Keratinocyte (primary cell): ENCODE data around the gene PHRF1. TPM values are rescaled to one million over a fixed set of nuclear protein-coding genes. Genes with fewer than 3 reads are reported as not detected.

Experiments used
- DNase-seq: peaks from one replicate; pipeline ENCODE4 v3.0.0-alpha.2; 2011; ENCODE audit warnings: low read depth, missing footprints, low spot score
- FAIRE-seq: peaks from 2 replicates; lab custom pipeline; 2011; peaks lifted over from hg19 to GRCh38; lab: Jason Lieb, UNC
- H2AFZ ChIP-seq: 2 replicates; pipeline ENCODE4 v1.6.0; 2012; ENCODE audit warnings: low read length, control low read depth, inconsistent platforms; ENCODE audit not compliant: control insufficient read depth
- H3K27ac ChIP-seq: 2 replicates; pipeline ENCODE4 v1.5.1; 2011; ENCODE audit warnings: low read length; ENCODE audit not compliant: control insufficient read depth, insufficient read depth
- H3K27me3 ChIP-seq: 3 replicates; pipeline ENCODE4 v1.6.0; 2011; ENCODE audit warnings: low read length; ENCODE audit not compliant: control insufficient read depth, insufficient read depth; ENCODE audit errors: extremely low read depth
- H3K36me3 ChIP-seq, 2 experiments: 2 replicates in 1 of 2; 3 replicates in 1 of 2; pipeline ENCODE4 v1.5.1; 2011; ENCODE audit warnings: low read length in 2 of 2, mild to moderate bottlenecking in 1 of 2; ENCODE audit not compliant: control insufficient read depth in 2 of 2, insufficient read depth in 2 of 2; ENCODE audit errors: extremely low read depth in 1 of 2
- H3K4me1 ChIP-seq: 3 replicates; pipeline ENCODE4 v1.5.1; 2011; ENCODE audit warnings: low read length; ENCODE audit not compliant: control insufficient read depth, insufficient read depth; ENCODE audit errors: extremely low read depth
- H3K4me2 ChIP-seq: 3 replicates; pipeline ENCODE4 v1.6.0; 2011; ENCODE audit warnings: low read depth, low read length; ENCODE audit not compliant: control insufficient read depth, insufficient read depth; ENCODE audit errors: extremely low read depth
- H3K4me3 ChIP-seq, 3 experiments: fragments of 200-600 bp in 1 of 3; sonication (generic) in 1 of 3; 2 replicates in 2 of 3; 3 replicates in 1 of 3; pipeline ENCODE4 v1.5.1; 2011 to 2016; ENCODE audit warnings: low read length in 3 of 3, mild to moderate bottlenecking in 3 of 3, control low read depth in 2 of 3, inconsistent platforms in 1 of 3, low read depth in 1 of 3, mixed read lengths in 1 of 3, mixed run types in 1 of 3, moderate library complexity in 1 of 3; ENCODE audit not compliant: control insufficient read depth in 2 of 3, insufficient read depth in 2 of 3; ENCODE audit errors: extremely low read depth in 1 of 3
- H3K79me2 ChIP-seq: 2 replicates; pipeline ENCODE4 v1.6.0; 2012; ENCODE audit warnings: low read length; ENCODE audit not compliant: control insufficient read depth, insufficient read depth
- H3K9ac ChIP-seq: 3 replicates; pipeline ENCODE4 v1.6.0; 2011; ENCODE audit warnings: low read length; ENCODE audit not compliant: control insufficient read depth, insufficient read depth; ENCODE audit errors: extremely low read depth
- H3K9me1 ChIP-seq: 3 replicates; pipeline ENCODE4 v1.6.0; 2011; ENCODE audit warnings: low read length; ENCODE audit not compliant: control insufficient read depth, insufficient read depth; ENCODE audit errors: extremely low read depth
- H3K9me3 ChIP-seq: 2 replicates; pipeline ENCODE4 v1.5.1; 2012; ENCODE audit warnings: low read depth, low read length; ENCODE audit not compliant: control insufficient read depth
- H4K20me1 ChIP-seq: 3 replicates; pipeline ENCODE4 v1.6.0; 2011; ENCODE audit warnings: low read length; ENCODE audit not compliant: control insufficient read depth, insufficient read depth; ENCODE audit errors: extremely low read depth
- CTCF ChIP-seq, 3 experiments: IDR thresholded peaks in 1 of 3; conservative IDR thresholded peaks in 1 of 3; optimal IDR thresholded peaks in 1 of 3; 2 replicates in 2 of 3; 3 replicates in 1 of 3; pipeline versions ENCODE3 to v1.5.1; 2011; ENCODE audit warnings: low read length in 3 of 3, mild to moderate bottlenecking in 3 of 3, moderate library complexity in 2 of 3, control low read depth in 1 of 3, inconsistent platforms in 1 of 3; ENCODE audit not compliant: insufficient read depth in 2 of 3; ENCODE audit errors: extremely low read depth in 1 of 3
- EZH2 ChIP-seq: IDR thresholded peaks from one replicate; pipeline ENCODE4 v1.6.1; 2012; ENCODE audit warnings: inconsistent platforms, mild to moderate bottlenecking, low read length, moderate library complexity
- dilution Hi-C: fragments of 300-500 bp; cut with MboI; formaldehyde crosslinking; loops from one replicate; pipeline ENCODE4 v1.7.0; 2020; ENCODE audit warnings: low sequenced_read_pairs; ENCODE audit not compliant: extremely low pct_ligation_motif_present
- polyA plus RNA-seq, 5 experiments: library from polyadenylated mRNA; depleted of rRNA in 3 of 5; stranded (reverse) in 3 of 5; stranded (forward) in 1 of 5; unstranded in 1 of 5; fragments of >200 nt; gene quantifications; 1 replicate in 1 of 5; 2 replicates in 3 of 5; 3 replicates in 1 of 5; pipeline versions ENCODE4 v1.2.1 to v1.2.3, GENCODE V29; 2011 to 2012; ENCODE audit warnings: missing spikeins in 2 of 5, low read depth in 1 of 5, low replicate concordance in 1 of 5

Gene PHRF1
- polyA plus RNA-seq, 1 donor (not counting 4 experiments of a cell fraction or from before 2014, with no cell fraction given), result 10.7 TPM

GRCh38 chr11:563066-563811 is 13.0 kb upstream of the PHRF1 start:
- Histone ChIP-seq H4K20me1 (no peaks in the 10 kb centered on the region), H3K4me1 (peaks cover 21% of the 10 kb centered on the region), H3K27me3 (no peaks in the 10 kb centered on the region), H3K27ac (no peak overlapping the region), H3K9me1 (no peaks in the 10 kb centered on the region), H3K4me3 (no peak overlapping the region), H3K79me2 (peaks cover 21% of the 10 kb centered on the region), H3K36me3 (peaks cover 4 to 18% of the 10 kb centered on the region in 2 experiments), H2AFZ (no peak overlapping the region), H3K9ac (no peak overlapping the region), H3K9me3 (no peaks in the 10 kb centered on the region), H3K4me2 (no peak overlapping the region)
- TF ChIP-seq CTCF (optimal IDR thresholded peaks at IDR 0.05 in 1 of 3, IDR thresholded peaks at IDR 0.05 in 1 of 3, conservative IDR thresholded peaks at IDR 0.05 in 1 of 3; ENCODE audit: extremely low read depth in 1 of 3, insufficient read depth in 2 of 3, low read length in 3 of 3) (no peak), EZH2 (no peak)
- dilution Hi-C loops, result no loop called here
- no peak for DNase-seq
- no peak for FAIRE-seq

GRCh38 chr11:563812-564578 is 12.3 kb upstream of the PHRF1 start:
- DNase-seq (no peak), FAIRE-seq (no peak)
- Histone ChIP-seq H3K4me2 (no peak overlapping the region), H3K4me3 (no peak overlapping the region), H3K9me1 (no peaks in the 10 kb centered on the region), H3K36me3 (peaks cover 4 to 18% of the 10 kb centered on the region in 2 experiments), H3K27me3 (no peaks in the 10 kb centered on the region), H3K79me2 (peaks cover 21% of the 10 kb centered on the region), H4K20me1 (no peaks in the 10 kb centered on the region), H2AFZ (no peak overlapping the region), H3K9ac (no peak overlapping the region), H3K27ac (no peak overlapping the region), H3K4me1 (peaks cover 23% of the 10 kb centered on the region), H3K9me3 (no peaks in the 10 kb centered on the region)
- TF ChIP-seq EZH2 (no peak), CTCF (optimal IDR thresholded peaks at IDR 0.05 in 1 of 3, IDR thresholded peaks at IDR 0.05 in 1 of 3, conservative IDR thresholded peaks at IDR 0.05 in 1 of 3; ENCODE audit: extremely low read depth in 1 of 3, insufficient read depth in 2 of 3, low read length in 3 of 3) (no peak)
- dilution Hi-C loops, result no loop called here
